ENCODE measurements around the gene LMO1.
A peak's percentile ranks its signal among the peaks of the same experiment; 100 is the strongest.

The LMO1 gene

GRCh38 chr11:8262552-8263108 lies 1.0 kb downstream of the LMO1 start:
- Histone ChIP-seq H3K9me3 (no peaks in the 10 kb centered on the region), H3K4me1 (peaks cover 0 to 41% (median 30%) of the 10 kb centered on the region in 4 donors), H3K36me3 (no peaks in the 10 kb centered on the region), H3K4me3 (peak overlapping the region; percentile 46 to 61), H3K27ac (no peak overlapping the region), H3K27me3 (peaks cover 0 to 51% of the 10 kb centered on the region in 2 donors)
- intact Hi-C loops (cut with DNase I; ENCODE audit: low total_unique reads), result loop anchor here (2.0 kb wide), 1 partner anchor 36 kb away; no protein-coding TSS in a partner anchor
- DNase-seq, result peak; percentile 26 to 67
- TF ChIP-seq, protein P1, sequence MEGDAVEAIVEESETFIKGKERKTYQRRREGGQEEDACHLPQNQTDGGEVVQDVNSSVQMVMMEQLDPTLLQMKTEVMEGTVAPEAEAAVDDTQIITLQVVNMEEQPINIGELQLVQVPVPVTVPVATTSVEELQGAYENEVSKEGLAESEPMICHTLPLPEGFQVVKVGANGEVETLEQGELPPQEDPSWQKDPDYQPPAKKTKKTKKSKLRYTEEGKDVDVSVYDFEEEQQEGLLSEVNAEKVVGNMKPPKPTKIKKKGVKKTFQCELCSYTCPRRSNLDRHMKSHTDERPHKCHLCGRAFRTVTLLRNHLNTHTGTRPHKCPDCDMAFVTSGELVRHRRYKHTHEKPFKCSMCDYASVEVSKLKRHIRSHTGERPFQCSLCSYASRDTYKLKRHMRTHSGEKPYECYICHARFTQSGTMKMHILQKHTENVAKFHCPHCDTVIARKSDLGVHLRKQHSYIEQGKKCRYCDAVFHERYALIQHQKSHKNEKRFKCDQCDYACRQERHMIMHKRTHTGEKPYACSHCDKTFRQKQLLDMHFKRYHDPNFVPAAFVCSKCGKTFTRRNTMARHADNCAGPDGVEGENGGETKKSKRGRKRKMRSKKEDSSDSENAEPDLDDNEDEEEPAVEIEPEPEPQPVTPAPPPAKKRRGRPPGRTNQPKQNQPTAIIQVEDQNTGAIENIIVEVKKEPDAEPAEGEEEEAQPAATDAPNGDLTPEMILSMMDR (IDR thresholded peaks at IDR 0.05), result no peak

GRCh38 chr11:8261921-8262551 lies 1.6 kb downstream of the LMO1 start:
- Histone ChIP-seq H3K36me3 (no peaks in the 10 kb centered on the region), H3K27ac (no peak overlapping the region), H3K4me1 (peaks cover 0 to 40% (median 29%) of the 10 kb centered on the region in 4 donors), H3K9me3 (no peaks in the 10 kb centered on the region), H3K4me3 (peak overlapping the region; percentile 46 to 61), H3K27me3 (peaks cover 0 to 45% of the 10 kb centered on the region in 2 donors)
- TF ChIP-seq, protein P1 (IDR thresholded peaks at IDR 0.05), result no peak
- DNase-seq, result peak; percentile 8 to 33
- intact Hi-C loops (cut with DNase I; ENCODE audit: low total_unique reads), result loop anchor here (2.0 kb wide), 1 partner anchor 35 kb away; no protein-coding TSS in a partner anchor

DNA sequence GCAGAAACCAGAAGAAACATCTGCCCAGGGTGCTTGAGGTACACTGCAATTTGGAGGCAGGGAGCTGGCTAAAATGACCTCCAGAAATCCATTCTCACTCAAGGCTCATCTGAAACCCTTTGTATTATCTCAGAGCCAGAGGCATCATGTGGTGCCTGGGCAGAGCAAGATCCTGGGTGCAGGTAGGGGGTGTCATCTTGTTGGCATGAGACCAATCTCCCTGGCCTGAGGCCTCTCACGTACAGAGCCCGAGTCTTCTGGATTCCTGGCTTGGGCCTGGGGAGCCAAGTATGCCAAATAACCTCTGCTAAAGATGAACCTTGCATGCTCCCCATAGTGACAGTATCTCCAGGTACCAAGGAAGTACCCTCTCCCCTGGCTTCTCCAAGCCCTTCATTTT lies 2.4 kb downstream of the LMO1 start:
- Histone ChIP-seq H3K36me3 (no peaks in the 10 kb centered on the region), H3K4me3 (no peak overlapping the region)
- DNase-seq, result peak in 1 of 2 donors; percentile 9

GRCh38 chr11:8260202-8260966 lies 3.3 kb downstream of the LMO1 start:
- DNase-seq, result peak; percentile 1 to 34
- H3K9me3 ChIP-seq, result no peaks in the 10 kb centered on the region
- H3K27ac ChIP-seq, result no peak overlapping the region
- peaks cover 0 to 29% of the 10 kb centered on the region in 2 donors for H3K27me3 ChIP-seq
- H3K4me3 ChIP-seq, result no peak overlapping the region
- H3K36me3 ChIP-seq, result no peaks in the 10 kb centered on the region
- TF ChIP-seq, protein P1 (IDR thresholded peaks at IDR 0.05), result no peak
- intact Hi-C loops (cut with DNase I; ENCODE audit: low total_unique reads), result no loop called here
- peaks cover 0 to 40% (median 29%) of the 10 kb centered on the region in 4 donors for H3K4me1 ChIP-seq

More for the DNA sequence above, 2.4 kb downstream of the LMO1 start:
- intact Hi-C loops (cut with DNase I; ENCODE audit: low total_unique reads), result no loop called here
- Histone ChIP-seq H3K4me1 (peaks cover 0 to 40% (median 29%) of the 10 kb centered on the region in 4 donors), H3K27me3 (peaks cover 0 to 38% of the 10 kb centered on the region in 2 donors), H3K27ac (no peak overlapping the region), H3K9me3 (no peaks in the 10 kb centered on the region)
- TF ChIP-seq, protein P1 (IDR thresholded peaks at IDR 0.05), result no peak

DNA sequence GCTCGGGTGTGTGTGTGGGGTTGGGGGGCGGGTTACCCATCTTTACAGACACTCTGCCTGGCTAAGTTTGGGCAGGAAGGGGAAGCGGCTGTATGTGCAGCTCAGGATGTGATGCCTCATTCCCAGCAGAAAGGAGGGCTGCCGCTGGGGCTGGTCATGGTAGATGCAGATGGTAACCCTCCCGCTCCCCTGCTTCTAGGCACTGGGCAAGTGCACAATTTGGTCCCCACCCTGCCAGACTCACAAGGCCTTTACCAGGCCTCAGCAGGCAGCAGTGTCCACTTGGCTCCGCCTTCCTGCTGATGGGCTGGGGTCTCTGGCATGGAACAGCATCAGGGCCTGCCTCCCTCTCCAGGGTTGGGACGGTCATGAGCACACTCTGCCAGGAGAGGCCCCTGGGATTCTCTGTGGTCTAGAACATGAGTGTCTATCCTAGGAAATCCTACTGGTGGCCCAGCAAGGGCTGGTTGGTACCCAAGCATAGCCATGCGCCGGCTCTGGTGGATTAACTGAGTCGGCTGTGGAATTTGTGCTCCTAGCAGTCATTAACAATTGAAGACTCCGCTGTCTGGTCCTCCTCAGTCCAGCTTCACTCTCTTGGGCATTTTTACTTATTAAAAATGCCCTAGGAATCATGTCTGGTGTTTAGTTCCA lies 4.2 kb downstream of the LMO1 start:
- Histone ChIP-seq H3K9me3 (no peaks in the 10 kb centered on the region), H3K27ac (no peak overlapping the region), H3K4me1 (peaks cover 0 to 40% (median 29%) of the 10 kb centered on the region in 4 donors), H3K27me3 (peaks cover 0 to 19% of the 10 kb centered on the region in 2 donors), H3K4me3 (no peak overlapping the region), H3K36me3 (no peaks in the 10 kb centered on the region)
- TF ChIP-seq, protein P1 (IDR thresholded peaks at IDR 0.05), result no peak
- intact Hi-C loops (cut with DNase I; ENCODE audit: low total_unique reads), result no loop called here
- peak in 1 of 2 donors; percentile 34 for DNase-seq

All from tibial artery (tissue), 4 donors.